ENCODE results near the gene GGTLC2.

GRCh38 chr22:22685586-22685985 lies 41.2 kb downstream of the GGTLC2 start:
- no peak for TF ChIP-seq CTCF (IDR thresholded peaks at IDR 0.05; ENCODE audit: insufficient read depth, low read length, poor library complexity, severe bottlenecking)
- TF ChIP-seq EZH2phosphoT487 (conservative IDR thresholded peaks at IDR 0.05; ENCODE audit: low read length) = no peak

All from SU-DHL-6 (cell line).